Stimulated activated CD4-positive, alpha-beta T cell treated with anti-CD3 and anti-CD28 coated beads, TNF-alpha, amount 100 ng/mL, for 24 hours (primary cell): ENCODE data around the gene HS3ST5.

ENCODE experiments used
- DNase-seq, 3 experiments: peaks; one replicate each; pipeline ENCODE4 v3.0.0-alpha.2; 2020; ENCODE audit warnings: low read depth in 3 of 3

HS3ST5 gene

GRCh38 chr6:114194362-114195026 lies 148.3 kb downstream of the HS3ST5 start:
- no peak for DNase-seq

GRCh38 chr6:114187563-114187962 lies 155.3 kb downstream of the HS3ST5 start:
- DNase-seq = no peak

GRCh38 chr6:114181664-114182063 lies 161.2 kb downstream of the HS3ST5 start:
- no peak for DNase-seq

GRCh38 chr6:114179411-114179810 lies 163.4 kb downstream of the HS3ST5 start:
- DNase-seq = no peak

- DNase-seq = no peak
Measured at GRCh38 chr6:114176726-114177125, 166.1 kb downstream of the HS3ST5 start.

GRCh38 chr6:114172576-114173260 lies 170.1 kb downstream of the HS3ST5 start:
- DNase-seq = no peak

- DNase-seq = no peak
Measured at GRCh38 chr6:114171473-114171872, 171.3 kb downstream of the HS3ST5 start.

GRCh38 chr6:114170958-114171387 lies 171.8 kb downstream of the HS3ST5 start:
- no peak for DNase-seq

GRCh38 chr6:114170372-114170771 lies 172.5 kb downstream of the HS3ST5 start:
- DNase-seq = no peak

GRCh38 chr6:114169763-114170162 lies 173.1 kb downstream of the HS3ST5 start:
- no peak for DNase-seq

GRCh38 chr6:114167583-114168576 lies 174.9 kb downstream of the HS3ST5 start:
- DNase-seq = no peak

- DNase-seq = no peak
Measured at GRCh38 chr6:114164207-114164606, 178.6 kb downstream of the HS3ST5 start.

GRCh38 chr6:114162691-114163347 lies 180.0 kb downstream of the HS3ST5 start:
- DNase-seq = no peak

- no peak for DNase-seq
Measured at GRCh38 chr6:114160881-114161280, 181.9 kb downstream of the HS3ST5 start.

GRCh38 chr6:114159727-114160126 lies 183.1 kb downstream of the HS3ST5 start:
- no peak for DNase-seq

- DNase-seq = no peak
Measured at GRCh38 chr6:114158838-114159694, 183.8 kb downstream of the HS3ST5 start.

GRCh38 chr6:114158411-114158810 lies 184.4 kb downstream of the HS3ST5 start:
- no peak for DNase-seq

- no peak for DNase-seq
Measured at GRCh38 chr6:114157848-114158247, 185.0 kb downstream of the HS3ST5 start.

GRCh38 chr6:114155763-114156162 lies 187.1 kb downstream of the HS3ST5 start:
- no peak for DNase-seq

- DNase-seq = no peak
Measured at GRCh38 chr6:114154812-114155211, 188.0 kb downstream of the HS3ST5 start.

- DNase-seq = no peak
Measured at GRCh38 chr6:114153448-114153847, 189.4 kb downstream of the HS3ST5 start.
